ENCODE measurements around the gene RPA3. TPM values are rescaled to one million over a fixed set of nuclear protein-coding genes. Genes with fewer than 3 reads are reported as not detected.

Gene RPA3
- total and polyA plus RNA-seq, 9 of the 15 experiments (the other 6 are each of a cell fraction or from before 2014, with no cell fraction given): 68.5 to 265 (median 125) TPM

- intact Hi-C loops (cut with micrococcal nuclease) (no loop called here), in situ Hi-C loops (cut with MboI) (no loop called here)
- Histone ChIP-seq H2AFZ (ENCODE audit: low read depth, low read length) (no peak overlapping the region), H3K9ac (ENCODE audit: insufficient read depth in 1 of 2, low read depth in 2 of 2, low read length in 2 of 2) (no peak overlapping the region), H3K36me3 (ENCODE audit: control insufficient read depth, insufficient read depth, low read length) (no peaks in the 10 kb centered on the region), H3K4me3 (no peak overlapping the region), H3K27me3 (ENCODE audit: control insufficient read depth in 2 of 2, insufficient read depth in 2 of 2, low read length in 2 of 2) (no peaks in the 10 kb centered on the region), H3K9me1 (ENCODE audit: control insufficient read depth, insufficient read depth, low read length) (no peaks in the 10 kb centered on the region), H3K79me2 (ENCODE audit: control insufficient read depth, insufficient read depth, low read length) (no peaks in the 10 kb centered on the region), H3K4me1 (replicated peaks in 1 of 2; ENCODE audit: control insufficient read depth in 2 of 2, insufficient read depth in 2 of 2, low read length in 2 of 2) (no peaks in the 10 kb centered on the region), H3K4me2 (ENCODE audit: insufficient read depth, low read length) (no peak overlapping the region), H3K27ac (ENCODE audit: extremely low read depth, low read depth, low read length) (no peak overlapping the region), H3K9me3 (replicated peaks; ENCODE audit: control insufficient read depth, insufficient read depth, low read depth, low read length) (no peaks in the 10 kb centered on the region), H4K20me1 (replicated peaks; ENCODE audit: control insufficient read depth, insufficient read depth, low read length) (no peaks in the 10 kb centered on the region)
- ChIA-PET POLR2A (interaction anchor here (0.5 to 1.9 kb wide), 2 partner anchors 12 to 209 kb away, joined by 3 to 5 read pairs; no protein-coding TSS in a partner anchor), CTCF (ENCODE audit: low intra/inter-chr PET ratio) (no interaction called here)
- BruUV-seq (replicated peaks): no TSS peak
- 23% methylated on average over 3 of the region's 3 CpGs for WGBS (ENCODE audit: insufficient coverage, low coverage, missing lambda C conversion rate)
- ATAC-seq (no peak), DNase-seq (ENCODE audit: extremely low read depth in 1 of 4, low spot score in 3 of 4) (no peak), FAIRE-seq (no peak)
- TF ChIP-seq POLR2AphosphoS5 (IDR thresholded peaks at IDR 0.05; ENCODE audit: control insufficient read depth, insufficient read depth, low read depth, low read length) (no peak), ZSCAN29 (IDR thresholded peaks at IDR 0.05) (no peak), ZNF277 (CRISPR knock-in tag; IDR thresholded peaks at IDR 0.05; ENCODE audit: borderline replicate concordance) (no peak), ZNF780A (CRISPR knock-in tag; IDR thresholded peaks at IDR 0.05) (no peak), CEBPB (tag; IDR thresholded peaks at IDR 0.05) (no peak), FOSL1 (tag; conservative IDR thresholded peaks at IDR 0.05) (no peak), ETV5 (CRISPR knock-in tag; IDR thresholded peaks at IDR 0.05; ENCODE audit: low read depth) (no peak), SP1 (CRISPR knock-in tag; IDR thresholded peaks at IDR 0.05) (no peak), PRMT5 (CRISPR knock-in tag; IDR thresholded peaks at IDR 0.05) (no peak), TAF9B (IDR thresholded peaks at IDR 0.05; ENCODE audit: partially characterized antibody) (no peak), ZNF384 (IDR thresholded peaks at IDR 0.05; ENCODE audit: low read depth, low read length) (no peak), TOE1 (IDR thresholded peaks at IDR 0.05; ENCODE audit: borderline replicate concordance) (no peak), TOE1 (CRISPR knock-in tag; IDR thresholded peaks at IDR 0.05; ENCODE audit: borderline replicate concordance, low read depth) (no peak), U2AF1 (optimal IDR thresholded peaks at IDR 0.05; ENCODE audit: low read depth, low read length) (no peak), HIVEP1 (CRISPR knock-in tag; IDR thresholded peaks at IDR 0.05) (no peak), MEIS2 (IDR thresholded peaks at IDR 0.05; ENCODE audit: partially characterized antibody) (no peak), THAP12 (CRISPR knock-in tag; IDR thresholded peaks at IDR 0.05) (no peak), HOXB6 (CRISPR knock-in tag; IDR thresholded peaks at IDR 0.05; ENCODE audit: borderline replicate concordance) (no peak)
- TF ChIP-seq, protein P1, sequence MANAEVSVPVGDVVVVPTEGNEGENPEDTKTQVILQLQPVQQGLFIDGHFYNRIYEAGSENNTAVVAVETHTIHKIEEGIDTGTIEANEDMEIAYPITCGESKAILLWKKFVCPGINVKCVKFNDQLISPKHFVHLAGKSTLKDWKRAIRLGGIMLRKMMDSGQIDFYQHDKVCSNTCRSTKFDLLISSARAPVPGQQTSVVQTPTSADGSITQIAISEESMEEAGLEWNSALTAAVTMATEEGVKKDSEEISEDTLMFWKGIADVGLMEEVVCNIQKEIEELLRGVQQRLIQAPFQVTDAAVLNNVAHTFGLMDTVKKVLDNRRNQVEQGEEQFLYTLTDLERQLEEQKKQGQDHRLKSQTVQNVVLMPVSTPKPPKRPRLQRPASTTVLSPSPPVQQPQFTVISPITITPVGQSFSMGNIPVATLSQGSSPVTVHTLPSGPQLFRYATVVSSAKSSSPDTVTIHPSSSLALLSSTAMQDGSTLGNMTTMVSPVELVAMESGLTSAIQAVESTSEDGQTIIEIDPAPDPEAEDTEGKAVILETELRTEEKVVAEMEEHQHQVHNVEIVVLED (CRISPR knock-in tag; IDR thresholded peaks at IDR 0.05): no peak
Measured at GRCh38 chr7:7709291-7709690, 9.1 kb downstream of the RPA3 start.
